Activated CD8-positive, alpha-beta memory T cell treated with anti-CD3 and anti-CD28 coated beads for 1 hour (primary cell): ENCODE results near the gene KCNQ2.
"Not testable (repeated sequence)": the region's sequence is repeated elsewhere in the genome, so short reads cannot be mapped to it uniquely, and the experiment has no call there.

Experiments used
- DNase-seq, 2 donors: peaks; one replicate each; pipeline ENCODE4 v3.0.0-alpha.2; 2020; ENCODE audit warnings: low read depth in 1 of 2; ENCODE audit errors: extremely low read depth in 1 of 2

The KCNQ2 gene

GRCh38 chr20:63471981-63472831, at the start of gene KCNQ2:
Gene KCNQ2 (minus strand): TSS chr20:63472655. CDS start chr20:63472463, 192 bp downstream.
- no peak for DNase-seq

- DNase-seq = no peak
These were observed 49.1 kb upstream of the KCNQ2 start for GRCh38 chr20:63521602-63522001.

- DNase-seq = peak in 1 of 2 donors; percentile 53
These were observed 48.6 kb upstream of the KCNQ2 start for GRCh38 chr20:63520934-63521601.

- DNase-seq = peak; percentile 51 to 82
These were observed 48.1 kb upstream of the KCNQ2 start, which contains the start of gene PPDPF for GRCh38 chr20:63520504-63520933. Gene PPDPF (plus strand): TSS chr20:63520765. CDS start chr20:63521309, 544 bp downstream.

- DNase-seq = peak; percentile 32 to 57
These were observed 47.4 kb upstream of the KCNQ2 start for GRCh38 chr20:63519668-63520503.

GRCh38 chr20:63518946-63519667, 46.7 kb upstream of the KCNQ2 start:
- DNase-seq = no peak

- DNase-seq = no peak
These were observed 46.0 kb upstream of the KCNQ2 start for GRCh38 chr20:63518351-63518861.

GRCh38 chr20:63517376-63518309, 45.2 kb upstream of the KCNQ2 start:
- no peak for DNase-seq

- DNase-seq = not testable (repeated sequence)
These were observed 42.1 kb upstream of the KCNQ2 start for GRCh38 chr20:63514520-63514919.

GRCh38 chr20:63513207-63513606, 40.8 kb upstream of the KCNQ2 start:
- DNase-seq = no peak

GRCh38 chr20:63509088-63509564, 36.7 kb upstream of the KCNQ2 start:
- DNase-seq = no peak

- no peak for DNase-seq
These were observed 35.8 kb upstream of the KCNQ2 start for GRCh38 chr20:63508072-63508768.

- no peak for DNase-seq
These were observed 34.8 kb upstream of the KCNQ2 start for GRCh38 chr20:63507083-63507743.

- no peak for DNase-seq
These were observed 33.3 kb upstream of the KCNQ2 start for GRCh38 chr20:63505723-63506122.

GRCh38 chr20:63505281-63505680, 32.8 kb upstream of the KCNQ2 start:
- no peak for DNase-seq

GRCh38 chr20:63504642-63505041, 32.2 kb upstream of the KCNQ2 start:
- no peak for DNase-seq

- DNase-seq = no peak
These were observed 31.1 kb upstream of the KCNQ2 start for GRCh38 chr20:63503524-63503923.

- no peak for DNase-seq
These were observed 30.3 kb upstream of the KCNQ2 start for GRCh38 chr20:63502671-63503172.
